HAP-1 (cell line): ENCODE data around the gene ZNF423.

Experiments
- DNase-seq, 2 experiments: peaks; one replicate each; pipeline ENCODE4 v3.0.0-alpha.2; 2016 to 2020; ENCODE audit warnings: low spot score in 2 of 2
- H3K27me3 ChIP-seq: fragments of 250-450 bp; sonication (Bioruptor Pico); 2 replicates; pipeline ENCODE4 v1.5.1; 2020; ENCODE audit warnings: low read depth, mild to moderate bottlenecking, moderate library complexity
- H3K36me3 ChIP-seq: fragments of 250-450 bp; sonication (Bioruptor Pico); replicated peaks from 2 replicates; pipeline ENCODE4 v1.5.1; 2020; ENCODE audit warnings: mild to moderate bottlenecking
- H3K4me1 ChIP-seq: fragments of 250-450 bp; sonication (Bioruptor Pico); 2 replicates; pipeline ENCODE4 v1.5.1; 2020; ENCODE audit warnings: mild to moderate bottlenecking
- H3K4me3 ChIP-seq: fragments of 250-450 bp; sonication (Bioruptor Pico); 2 replicates; pipeline ENCODE4 v1.5.1; 2020; ENCODE audit warnings: mild to moderate bottlenecking, moderate library complexity
- H3K9me3 ChIP-seq: fragments of 250-450 bp; sonication (Bioruptor Pico); 2 replicates; pipeline ENCODE4 v1.5.1; 2020; ENCODE audit warnings: mild to moderate bottlenecking, moderate library complexity
- in situ Hi-C: fragments of 300-500 bp; cut with MboI; formaldehyde crosslinking; loops from 3 replicates; pipeline ENCODE4 v1.14.3; 2020; ENCODE audit warnings: low sequenced_read_pairs, inconsistent platforms, mixed read lengths

ZNF423 gene

GRCh38 chr16:49640581-49640980 lies 215.3 kb downstream of the ZNF423 start:
- in situ Hi-C loops = no loop called here
- Histone ChIP-seq H3K4me3 (no peak overlapping the region), H3K27me3 (no peaks in the 10 kb centered on the region), H3K9me3 (no peaks in the 10 kb centered on the region; the same call in 1 of the 2 replicates), H3K36me3 (no peaks in the 10 kb centered on the region), H3K4me1 (peaks cover 23% of the 10 kb centered on the region)
- DNase-seq = no peak

GRCh38 chr16:49639739-49640431 lies 216.0 kb downstream of the ZNF423 start:
- no peaks in the 10 kb centered on the region for H3K36me3 ChIP-seq
- in situ Hi-C loops = no loop called here
- DNase-seq = peak; percentile 65 to 73
- H3K4me1 ChIP-seq = peaks cover 23% of the 10 kb centered on the region
- H3K27me3 ChIP-seq = no peaks in the 10 kb centered on the region
- no peak overlapping the region; the same call in 1 of the 2 replicates for H3K4me3 ChIP-seq
- H3K9me3 ChIP-seq = no peaks in the 10 kb centered on the region

- in situ Hi-C loops = no loop called here
- Histone ChIP-seq H3K4me1 (peaks cover 23% of the 10 kb centered on the region), H3K36me3 (no peaks in the 10 kb centered on the region), H3K4me3 (no peak overlapping the region), H3K27me3 (no peaks in the 10 kb centered on the region), H3K9me3 (no peaks in the 10 kb centered on the region)
- DNase-seq = no peak
These were observed 217.0 kb downstream of the ZNF423 start for GRCh38 chr16:49638673-49639610.

GRCh38 chr16:49637933-49638672 lies 217.8 kb downstream of the ZNF423 start:
- in situ Hi-C loops = no loop called here
- no peaks in the 10 kb centered on the region for H3K9me3 ChIP-seq
- H3K4me1 ChIP-seq = peaks cover 21% of the 10 kb centered on the region
- no peaks in the 10 kb centered on the region for H3K27me3 ChIP-seq
- no peak overlapping the region for H3K4me3 ChIP-seq
- H3K36me3 ChIP-seq = no peaks in the 10 kb centered on the region
- DNase-seq = no peak

- Histone ChIP-seq H3K4me1 (peaks cover 19% of the 10 kb centered on the region), H3K27me3 (no peaks in the 10 kb centered on the region), H3K9me3 (no peaks in the 10 kb centered on the region), H3K36me3 (no peaks in the 10 kb centered on the region), H3K4me3 (no peak overlapping the region)
- DNase-seq = no peak
- in situ Hi-C loops = no loop called here
These were observed 218.4 kb downstream of the ZNF423 start for GRCh38 chr16:49637511-49637910.

GRCh38 chr16:49636608-49637007 lies 219.3 kb downstream of the ZNF423 start:
- peaks cover 12% of the 10 kb centered on the region for H3K4me1 ChIP-seq
- no peaks in the 10 kb centered on the region for H3K36me3 ChIP-seq
- DNase-seq = no peak
- H3K9me3 ChIP-seq = no peaks in the 10 kb centered on the region
- H3K4me3 ChIP-seq = no peak overlapping the region
- in situ Hi-C loops = no loop called here
- no peaks in the 10 kb centered on the region for H3K27me3 ChIP-seq

GRCh38 chr16:49635591-49636581 lies 220.0 kb downstream of the ZNF423 start:
- no peak for DNase-seq
- no peaks in the 10 kb centered on the region for H3K27me3 ChIP-seq
- in situ Hi-C loops = no loop called here

GRCh38 chr16:49635009-49635350 lies 220.9 kb downstream of the ZNF423 start:
- Histone ChIP-seq H3K9me3 (no peaks in the 10 kb centered on the region), H3K36me3 (no peaks in the 10 kb centered on the region), H3K27me3 (no peaks in the 10 kb centered on the region), H3K4me1 (peaks cover 9% of the 10 kb centered on the region), H3K4me3 (no peak overlapping the region)
- in situ Hi-C loops = no loop called here
- DNase-seq = no peak

More at GRCh38 chr16:49635591-49636581, 220.0 kb downstream of the ZNF423 start:
- Histone ChIP-seq H3K4me1 (peaks cover 12% of the 10 kb centered on the region), H3K36me3 (no peaks in the 10 kb centered on the region), H3K9me3 (no peaks in the 10 kb centered on the region), H3K4me3 (no peak overlapping the region)

GRCh38 chr16:49634235-49635008 lies 221.5 kb downstream of the ZNF423 start:
- Histone ChIP-seq H3K4me3 (no peak overlapping the region), H3K4me1 (peaks cover 3% of the 10 kb centered on the region; the same call in 1 of the 2 replicates), H3K9me3 (no peaks in the 10 kb centered on the region), H3K36me3 (no peaks in the 10 kb centered on the region), H3K27me3 (no peaks in the 10 kb centered on the region)
- in situ Hi-C loops = no loop called here
- DNase-seq = no peak

- Histone ChIP-seq H3K4me1 (no peaks in the 10 kb centered on the region), H3K36me3 (no peaks in the 10 kb centered on the region), H3K4me3 (no peak overlapping the region), H3K27me3 (no peaks in the 10 kb centered on the region), H3K9me3 (no peaks in the 10 kb centered on the region)
- in situ Hi-C loops = no loop called here
- no peak for DNase-seq
These were observed 223.1 kb downstream of the ZNF423 start for GRCh38 chr16:49632795-49633184.

GRCh38 chr16:49632086-49632794 lies 223.7 kb downstream of the ZNF423 start:
- Histone ChIP-seq H3K27me3 (no peaks in the 10 kb centered on the region), H3K36me3 (no peaks in the 10 kb centered on the region), H3K4me3 (no peak overlapping the region), H3K4me1 (no peaks in the 10 kb centered on the region), H3K9me3 (no peaks in the 10 kb centered on the region)
- in situ Hi-C loops = no loop called here
- DNase-seq = no peak
